HCEC 1CT (cell line): ENCODE data around the gene MZF1.
A peak's percentile ranks its signal among the peaks of the same experiment; 100 is the strongest.

Experiments
- DNase-seq: peaks from one replicate; pipeline ENCODE4 v3.0.0-alpha.2; 2017

The MZF1 gene

GRCh38 chr19:58569943-58570670 lies 3.0 kb downstream of the MZF1 start:
- no peak for DNase-seq

GRCh38 chr19:58569191-58569942 lies 3.8 kb downstream of the MZF1 start:
- DNase-seq, result no peak

GRCh38 chr19:58568453-58569130 lies 4.5 kb downstream of the MZF1 start:
- DNase-seq, result no peak

- DNase-seq, result no peak
Observed at GRCh38 chr19:58566989-58567388, 6.1 kb downstream of the MZF1 start.

GRCh38 chr19:58563823-58564222 lies 9.3 kb downstream of the MZF1 start:
- no peak for DNase-seq

- no peak for DNase-seq
Observed at GRCh38 chr19:58563034-58563573, 10.0 kb downstream of the MZF1 start.

GRCh38 chr19:58562122-58563033 lies 10.8 kb downstream of the MZF1 start:
- no peak for DNase-seq

GRCh38 chr19:58561373-58562121 lies 11.6 kb downstream of the MZF1 start:
- DNase-seq, result no peak

- DNase-seq, result no peak
Observed at GRCh38 chr19:58560921-58561320, 12.2 kb downstream of the MZF1 start.

- no peak for DNase-seq
Observed at GRCh38 chr19:58560007-58560887, 12.9 kb downstream of the MZF1 start.

- DNase-seq, result peak; percentile 92
Observed at GRCh38 chr19:58559275-58560006, 13.7 kb downstream of the MZF1 start.

- peak; percentile 97 for DNase-seq
Observed at GRCh38 chr19:58558623-58559274, 14.4 kb downstream of the MZF1 start.

- DNase-seq, result peak; percentile 28
Observed at GRCh38 chr19:58558066-58558622, 15.0 kb downstream of the MZF1 start, which contains the start of gene UBE2M. Gene UBE2M (minus strand): TSS chr19:58558611. CDS start chr19:58558381, 230 bp downstream.

GRCh38 chr19:58557221-58558065 lies 15.7 kb downstream of the MZF1 start:
- no peak for DNase-seq

GRCh38 chr19:58556622-58557220 lies 16.4 kb downstream of the MZF1 start:
- no peak for DNase-seq

- no peak for DNase-seq
Observed at GRCh38 chr19:58555920-58556621, 17.1 kb downstream of the MZF1 start.
